NOMO-1 (cell line): Measurements from ENCODE around the gene BANF1.

Experiments
- DNase-seq, 2 experiments: peaks; one replicate each; lab custom pipeline; 2025; ENCODE audit not compliant: unreplicated experiment in 2 of 2; lab: John Stamatoyannopoulos, UW

BANF1 gene

GRCh38 chr11:66036334-66036710 is 34.0 kb downstream of the BANF1 start:
- no peak for DNase-seq

GRCh38 chr11:66037327-66037726 is 35.0 kb downstream of the BANF1 start:
- DNase-seq: no peak

GRCh38 chr11:66039765-66040164 is 37.5 kb downstream of the BANF1 start:
- no peak for DNase-seq

GRCh38 chr11:66042227-66042995 is 40.1 kb downstream of the BANF1 start:
- no peak for DNase-seq

GRCh38 chr11:66042996-66043906 is 40.9 kb downstream of the BANF1 start:
- no peak for DNase-seq

- no peak for DNase-seq
Measured at GRCh38 chr11:66044757-66045156, 42.5 kb downstream of the BANF1 start.

GRCh38 chr11:66045177-66045639 is 42.9 kb downstream of the BANF1 start:
- peak; percentile 60 to 74 for DNase-seq

- no peak for DNase-seq
Measured at GRCh38 chr11:66046901-66047300, 44.6 kb downstream of the BANF1 start.

- no peak for DNase-seq
Measured at GRCh38 chr11:66047541-66048365, 45.5 kb downstream of the BANF1 start.

- no peak for DNase-seq
Measured at GRCh38 chr11:66048547-66049323, 46.4 kb downstream of the BANF1 start, which contains the start of gene GAL3ST3. TSS of gene GAL3ST3 (minus strand) at chr11:66049161. CDS start at chr11:66045415, 3,746 bp downstream.

GRCh38 chr11:66050581-66051231 is 48.4 kb downstream of the BANF1 start:
- no peak for DNase-seq

- no peak for DNase-seq
Measured at GRCh38 chr11:66051371-66051765, 49.1 kb downstream of the BANF1 start.

GRCh38 chr11:66051766-66052663 is 49.7 kb downstream of the BANF1 start, which contains the start of gene SF3B2:
TSS of gene SF3B2 (plus strand) at chr11:66052364. CDS start at chr11:66052385, 21 bp downstream.
- DNase-seq: peak; percentile 97 to 99

GRCh38 chr11:66052664-66052982 is 50.3 kb downstream of the BANF1 start:
- DNase-seq: no peak
